GM21423 (cell line): Measurements from ENCODE around the gene PITPNC1.
"Not testable (repeated sequence)": the region's sequence is repeated elsewhere in the genome, so short reads cannot be mapped to it uniquely, and the experiment has no call there.

Experiments used
- ATAC-seq: cut with Tn5 transposase; IDR thresholded peaks from one replicate; pipeline ENCODE4 v1.9.1; 2021; ENCODE audit warnings: mild to moderate bottlenecking, moderate library complexity; ENCODE audit not compliant: unreplicated experiment

Gene PITPNC1

DNA sequence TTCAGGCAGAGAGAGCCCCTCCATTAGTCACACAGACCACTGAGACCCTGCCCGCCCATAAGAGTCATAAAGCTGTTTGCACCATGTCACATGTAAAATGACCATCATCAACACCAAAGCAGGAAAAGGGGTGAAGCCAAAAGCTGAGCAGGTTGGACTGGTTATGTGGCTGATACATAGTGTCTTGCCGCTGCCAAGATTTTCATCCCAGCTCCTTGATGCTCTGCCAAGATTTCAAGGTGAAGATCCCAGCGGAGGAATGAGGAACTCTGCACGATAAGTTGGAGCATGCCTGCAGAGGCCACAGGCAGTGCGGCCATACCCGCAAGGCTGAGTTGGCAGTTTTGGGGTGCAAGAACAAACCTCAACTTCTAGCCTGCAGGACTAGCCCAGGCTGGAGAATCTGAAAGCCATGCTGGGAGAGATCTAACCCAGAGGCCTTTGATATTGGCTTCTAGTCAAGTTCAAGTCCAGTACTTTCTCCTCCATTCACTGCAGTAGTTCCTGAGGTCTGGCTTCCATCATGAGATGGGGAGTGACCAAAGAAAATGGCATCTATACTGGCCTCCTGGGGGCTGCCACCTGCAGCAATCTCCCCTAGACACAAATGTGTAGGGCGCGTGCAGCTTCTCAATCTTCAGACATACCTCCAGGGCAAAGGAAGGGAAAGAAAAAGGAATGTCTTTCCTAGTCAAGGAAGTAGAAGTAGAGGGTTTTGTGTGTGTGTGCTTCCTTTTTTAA lies 261.0 kb downstream of the PITPNC1 start:
- ATAC-seq: no peak

DNA sequence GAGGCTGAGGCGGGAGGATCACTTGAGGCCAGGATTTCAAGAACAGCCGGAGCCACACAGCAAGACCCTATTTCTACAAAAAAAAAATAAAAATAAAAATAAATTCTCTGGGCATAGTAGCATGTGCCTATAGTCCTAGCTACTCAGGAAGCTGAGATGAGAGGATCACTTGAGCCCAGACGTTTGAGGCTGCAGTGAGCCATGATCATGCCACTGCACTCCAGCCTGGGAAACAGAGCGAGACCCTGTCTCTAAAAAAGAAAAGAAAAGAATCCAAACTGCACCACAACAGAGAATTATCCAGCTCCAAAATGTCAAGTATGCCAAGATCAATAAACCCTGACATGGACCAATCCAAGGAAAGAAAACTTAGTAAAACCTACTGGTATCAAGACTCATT lies 261.8 kb downstream of the PITPNC1 start:
- ATAC-seq: no peak

- no peak for ATAC-seq
These were observed 262.5 kb downstream of the PITPNC1 start for GRCh38 chr17:67639555-67639954.

DNA sequence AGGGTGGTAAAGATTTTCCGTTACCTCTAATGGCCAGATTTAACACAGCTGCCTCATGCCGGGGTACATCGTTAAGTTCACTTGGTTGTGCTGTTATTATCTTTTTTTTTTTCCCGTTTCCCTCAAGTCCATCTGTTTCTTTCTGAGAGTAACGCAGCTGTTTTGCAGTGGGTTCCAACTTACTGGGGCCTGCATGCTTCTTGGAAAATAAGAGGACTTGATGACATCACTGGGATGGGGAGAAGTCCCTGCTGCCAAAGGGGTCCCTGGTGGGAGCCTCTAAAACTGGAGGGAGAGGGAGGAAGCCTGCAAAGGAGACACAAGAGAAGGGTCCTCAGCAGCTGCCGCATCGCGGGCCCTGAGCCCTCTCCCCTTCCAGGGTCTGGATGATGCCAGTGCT lies 262.9 kb downstream of the PITPNC1 start:
- ATAC-seq: no peak

DNA sequence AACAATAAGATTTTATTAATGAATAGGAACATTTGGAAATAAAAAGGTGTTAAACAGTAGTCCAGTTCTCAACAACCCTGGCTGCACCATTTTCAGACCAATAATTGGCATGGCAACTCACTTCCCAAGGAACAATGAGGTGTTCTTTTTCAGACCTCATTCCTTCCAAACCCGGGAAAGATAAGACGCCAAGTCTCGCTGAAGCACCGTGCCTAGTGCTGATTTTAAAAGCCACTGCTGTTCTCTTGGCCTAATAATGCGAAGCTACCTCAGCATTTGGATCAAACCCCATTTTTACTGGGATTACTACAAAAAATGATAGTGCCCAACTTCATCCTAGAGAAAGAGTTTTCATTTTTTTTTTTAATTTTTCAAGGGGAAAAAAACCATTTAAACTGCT lies 265.4 kb downstream of the PITPNC1 start:
- no peak for ATAC-seq

DNA sequence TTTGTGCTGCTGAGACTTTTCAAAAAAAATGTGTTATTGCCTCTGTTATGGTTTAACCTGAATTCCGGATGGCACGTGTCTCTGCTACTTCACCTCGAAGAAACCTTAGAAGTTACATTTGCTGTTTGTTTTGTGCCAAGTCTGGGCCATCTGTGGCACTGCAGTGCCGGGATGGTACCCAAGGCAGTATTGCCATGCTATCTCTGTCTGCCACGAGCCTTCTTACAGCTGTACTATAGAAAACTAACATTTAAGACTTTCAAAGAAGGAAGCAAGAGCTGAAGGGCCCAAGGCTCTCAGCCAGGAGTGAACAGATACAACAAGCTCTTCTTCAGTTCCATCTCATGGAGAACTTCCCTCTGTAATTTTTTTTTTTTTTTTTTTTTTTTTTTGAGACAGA lies 267.0 kb downstream of the PITPNC1 start:
- no peak for ATAC-seq

DNA sequence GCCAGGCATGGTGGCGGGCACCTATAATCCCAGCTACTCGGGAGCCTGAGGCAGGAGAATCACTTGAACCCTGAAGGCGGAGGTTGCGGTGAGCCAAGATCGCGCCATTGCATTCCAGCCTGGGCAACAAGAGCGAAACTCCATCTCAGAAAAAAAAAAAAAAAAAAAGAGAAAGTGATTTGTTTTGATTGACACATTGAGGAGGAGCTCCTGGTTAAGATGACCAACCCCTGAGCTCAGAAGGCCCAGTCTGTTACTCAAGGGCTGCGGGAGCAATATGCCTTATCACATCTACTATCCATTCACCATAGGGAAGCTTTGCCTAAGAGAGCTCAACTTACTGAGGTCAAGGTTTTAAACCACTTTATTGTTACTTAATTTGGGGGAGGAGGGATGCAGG lies 268.1 kb downstream of the PITPNC1 start:
- not testable (repeated sequence) for ATAC-seq

GRCh38 chr17:67646472-67646871 lies 269.4 kb downstream of the PITPNC1 start:
- no peak for ATAC-seq

DNA sequence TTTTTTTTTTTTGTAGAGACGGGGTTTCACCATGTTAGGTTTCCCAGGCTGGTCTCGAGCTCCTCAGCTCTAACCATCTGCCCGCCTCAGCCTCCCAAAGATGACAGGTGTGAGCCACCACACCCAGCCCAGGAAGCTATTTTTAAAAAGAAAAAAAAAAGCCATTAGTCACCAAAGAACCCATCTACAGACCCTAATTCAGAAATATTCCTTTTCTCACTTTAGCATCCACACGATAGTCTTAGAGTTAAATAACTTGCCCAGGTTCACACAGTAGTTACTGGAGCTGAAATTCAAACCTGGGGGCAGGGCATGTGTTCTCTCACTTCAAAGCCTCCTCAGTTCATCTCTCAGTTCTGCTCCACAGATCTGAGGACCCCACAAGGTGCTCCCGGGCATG lies 270.4 kb downstream of the PITPNC1 start:
- ATAC-seq: peak; percentile 31

DNA sequence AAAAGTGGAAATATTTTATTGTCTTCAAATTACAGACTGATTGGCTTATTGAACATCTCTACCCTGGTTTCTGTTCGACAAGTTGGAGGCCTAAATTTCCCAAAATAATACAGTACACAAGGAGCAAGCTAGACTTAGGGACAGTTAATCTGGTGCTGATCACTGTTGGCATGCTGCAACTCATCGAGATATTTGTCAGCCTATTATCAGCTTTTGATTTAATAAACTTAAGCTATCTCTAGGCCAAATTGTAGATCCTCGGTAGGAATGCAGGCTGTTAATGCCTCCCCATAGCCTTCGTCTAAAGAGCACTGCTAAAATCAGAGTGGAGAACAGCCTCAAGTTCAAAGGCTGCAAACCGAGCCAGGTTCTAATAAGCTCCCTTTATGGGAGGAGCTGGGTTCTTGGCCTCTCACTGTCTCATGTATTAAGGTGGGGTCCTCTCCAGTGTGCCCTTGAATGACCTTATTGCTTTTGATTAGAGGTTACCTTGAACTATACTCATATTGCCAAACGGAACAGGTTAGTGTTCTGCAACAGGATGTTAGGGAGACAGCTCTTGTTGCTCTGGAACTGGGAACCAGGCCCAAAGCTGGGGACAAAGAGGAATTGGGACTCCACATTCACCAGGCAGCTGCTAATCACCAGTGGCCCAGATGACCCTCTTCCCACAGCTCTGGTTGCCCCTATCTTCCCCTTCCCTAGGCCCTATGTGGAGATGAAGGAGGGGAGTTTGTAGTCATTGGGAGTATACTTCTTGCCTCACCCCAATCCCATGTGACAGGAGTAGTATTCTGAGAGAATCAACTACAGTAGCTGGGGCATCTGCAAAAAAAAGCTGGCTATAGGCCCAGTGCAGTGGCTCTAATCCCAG lies 271.2 kb downstream of the PITPNC1 start:
- ATAC-seq: no peak

DNA sequence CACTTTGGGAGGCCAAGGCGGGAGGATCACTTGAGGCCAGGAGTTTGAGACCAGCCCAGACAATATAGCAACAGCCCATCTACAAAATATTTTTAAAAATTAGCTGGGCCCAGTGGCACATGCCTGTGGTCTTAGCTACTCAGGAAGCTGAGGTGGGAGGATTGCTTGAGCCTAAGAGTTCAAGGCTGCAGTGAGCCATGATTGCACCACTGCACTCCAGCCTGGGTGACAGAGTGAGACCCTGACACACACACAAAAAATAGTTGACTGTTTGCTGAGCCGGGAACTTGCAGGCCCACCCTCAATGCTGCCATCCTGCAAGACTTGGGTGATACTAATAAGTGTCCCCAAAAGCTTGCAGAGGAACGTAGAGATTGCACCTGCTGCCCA lies 271.8 kb downstream of the PITPNC1 start:
- ATAC-seq: not testable (repeated sequence)

DNA sequence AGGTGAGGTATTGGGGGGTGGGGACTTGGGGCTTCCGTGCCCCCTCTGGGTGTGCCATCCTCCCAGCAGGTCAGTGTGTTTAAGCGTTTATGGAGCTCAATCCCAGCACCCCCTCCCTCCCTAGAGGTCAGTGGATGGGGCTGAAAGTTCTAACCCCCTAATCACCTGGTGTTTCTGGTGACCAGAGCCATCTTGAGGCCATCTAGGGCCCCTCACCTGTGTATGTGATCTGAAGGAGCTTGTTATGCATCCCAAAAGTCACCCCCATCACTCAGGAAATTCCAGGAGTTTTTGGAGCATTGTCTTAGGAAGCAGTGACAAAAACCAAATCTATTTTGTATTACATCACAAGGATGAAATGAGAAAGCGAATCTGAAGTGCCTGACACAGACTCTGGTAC lies 272.8 kb downstream of the PITPNC1 start:
- no peak for ATAC-seq

GRCh38 chr17:67651218-67651579 lies 274.1 kb downstream of the PITPNC1 start:
- ATAC-seq: not testable (repeated sequence)

DNA sequence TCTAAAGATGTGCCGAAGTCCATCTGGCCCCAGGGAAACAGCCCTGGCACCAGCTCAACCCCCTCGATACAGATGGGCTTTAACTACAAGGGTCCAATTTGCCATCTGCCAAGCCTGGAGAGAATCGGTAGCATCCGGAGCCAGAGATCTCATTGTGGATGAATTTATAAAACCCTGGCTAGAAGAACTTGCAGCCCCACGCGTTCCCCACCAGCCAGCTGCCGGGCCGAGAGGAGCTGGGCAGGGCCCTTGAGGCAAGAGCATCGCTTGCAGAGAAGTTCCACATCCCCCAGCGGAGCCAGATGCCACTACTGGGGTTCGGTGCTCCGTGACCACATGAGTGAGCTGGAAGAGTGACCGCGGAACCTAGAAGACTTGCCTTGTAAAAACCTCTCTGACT lies 275.4 kb downstream of the PITPNC1 start:
- ATAC-seq: no peak

DNA sequence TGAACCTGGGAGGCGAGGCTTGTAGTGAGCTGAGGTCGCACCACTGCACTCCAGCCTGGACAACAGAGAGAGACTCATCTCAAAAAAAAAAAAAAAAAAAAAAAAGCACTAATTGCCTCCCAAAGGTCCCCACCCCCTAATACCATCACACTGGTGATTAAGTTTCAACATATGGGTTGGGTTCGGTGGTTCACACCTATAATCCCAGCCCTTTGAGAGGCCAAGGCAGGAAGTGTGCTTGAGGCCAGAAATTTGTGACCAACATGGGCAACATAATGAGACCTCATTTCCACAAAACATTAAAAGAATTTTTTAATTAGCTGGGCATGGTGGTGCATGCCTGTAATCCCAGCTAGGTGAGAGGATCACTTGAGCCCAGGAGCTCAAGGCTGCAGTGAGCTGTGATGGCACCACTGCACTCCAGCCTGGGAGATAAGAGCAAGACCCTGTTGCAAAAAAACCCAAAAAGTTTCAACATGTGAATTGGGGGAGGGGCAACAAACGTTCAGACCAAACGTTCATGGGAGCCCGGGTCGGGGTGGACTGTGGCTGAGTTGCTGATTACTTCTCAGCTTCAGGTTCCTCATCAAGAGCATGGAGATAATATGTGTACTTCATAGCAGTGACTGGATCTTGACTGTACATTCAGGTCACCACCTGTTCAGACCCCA lies 278.5 kb downstream of the PITPNC1 start:
- no peak for ATAC-seq

DNA sequence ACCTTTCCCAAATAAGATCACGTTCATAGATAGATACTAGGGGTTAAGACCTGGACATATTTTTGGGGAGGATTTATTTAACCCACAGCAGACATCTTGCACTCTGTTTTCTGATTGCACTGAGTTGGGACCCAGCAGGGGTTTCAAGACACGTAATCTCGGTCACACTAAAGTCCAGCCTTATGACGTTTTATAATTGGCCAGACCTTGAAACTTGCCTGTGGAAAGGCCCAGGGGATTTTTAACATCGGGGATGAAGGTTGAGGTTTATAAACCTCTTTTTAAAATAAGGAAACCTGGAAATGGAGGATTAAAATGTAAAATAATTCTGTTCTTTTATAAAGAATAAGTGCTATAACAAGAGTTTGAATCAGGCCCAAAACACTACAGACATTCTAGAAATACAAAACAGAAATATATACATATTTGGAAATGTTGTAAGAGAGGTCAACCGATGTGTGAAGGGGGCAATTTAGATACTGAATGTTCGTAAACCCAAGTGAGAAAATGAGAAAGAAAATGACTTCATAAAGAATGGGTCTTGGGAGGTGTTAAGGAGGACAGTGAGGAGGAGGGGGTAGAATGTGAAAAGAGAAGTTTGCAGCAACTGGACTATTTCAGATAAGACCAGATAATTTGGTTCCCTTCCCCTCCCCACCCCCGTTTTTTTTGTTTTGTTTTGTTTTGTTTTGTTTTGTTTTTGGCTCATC lies 279.6 kb downstream of the PITPNC1 start:
- no peak for ATAC-seq

DNA sequence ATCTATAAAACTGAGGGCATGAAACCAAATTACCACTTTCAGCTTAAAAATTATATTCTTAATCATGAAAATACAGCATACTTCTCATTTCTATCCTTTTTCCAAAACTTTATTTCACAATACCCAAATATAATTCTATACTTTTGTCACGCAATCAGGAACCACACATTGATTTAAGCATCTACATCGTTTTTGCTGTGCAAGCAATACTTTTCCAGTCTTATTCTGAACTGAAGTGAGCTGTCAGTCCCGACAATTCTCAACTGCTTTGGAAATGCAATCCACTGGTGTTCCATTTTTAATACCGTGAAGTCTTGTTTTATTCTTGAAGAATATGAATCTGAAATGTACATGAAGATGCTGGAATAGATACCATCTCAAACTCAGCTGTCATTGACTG lies 280.5 kb downstream of the PITPNC1 start:
- no peak for ATAC-seq

DNA sequence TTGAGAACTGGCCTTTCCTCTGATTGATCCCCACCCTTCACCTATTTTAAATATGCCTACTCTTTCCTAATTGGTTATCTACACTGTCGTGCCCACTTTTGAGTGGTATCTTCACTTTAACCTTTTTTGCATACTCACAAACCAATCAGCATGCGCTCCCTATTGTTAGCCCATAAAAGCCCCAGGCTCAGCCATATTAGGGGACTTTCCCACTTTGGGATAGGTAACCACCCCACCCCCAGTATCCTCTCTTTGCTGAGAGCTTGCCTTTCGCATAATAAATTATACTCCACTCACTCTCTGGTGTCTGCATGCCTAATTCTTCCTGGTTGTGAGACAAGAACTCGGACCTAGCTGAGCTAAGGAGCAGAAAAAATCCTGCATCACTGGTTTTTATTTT lies 281.2 kb downstream of the PITPNC1 start:
- no peak for ATAC-seq

- no peak for ATAC-seq
These were observed 281.9 kb downstream of the PITPNC1 start for GRCh38 chr17:67659028-67659427.

- ATAC-seq: no peak
These were observed 285.6 kb downstream of the PITPNC1 start for GRCh38 chr17:67662712-67663111.

DNA sequence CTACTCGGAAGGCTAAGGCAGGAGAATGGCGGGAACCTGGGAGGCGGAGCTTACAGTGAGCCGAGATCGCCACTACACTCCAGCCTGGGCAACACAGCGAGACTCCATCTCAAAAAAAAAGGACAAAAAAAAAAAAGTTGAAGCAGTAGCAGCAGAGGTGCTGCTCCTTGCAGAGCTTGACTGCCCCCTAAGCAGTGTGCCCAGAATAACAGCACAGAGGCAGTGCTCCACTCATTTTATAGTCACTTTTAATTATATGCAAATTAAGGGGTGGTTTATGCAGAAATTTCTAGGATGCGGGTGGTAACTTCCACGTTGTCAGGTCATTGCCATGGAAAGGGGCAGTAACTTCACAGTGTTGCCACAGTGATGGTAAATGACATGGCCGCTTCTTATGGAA lies 286.4 kb downstream of the PITPNC1 start:
- ATAC-seq: no peak
